HFF-Myc (cell line): ENCODE measurements around the gene OR10G7.
"Not testable (repeated sequence)": the region's sequence is repeated elsewhere in the genome, so short reads cannot be mapped to it uniquely, and the experiment has no call there.

Experiments used
- DNase-seq: peaks from one replicate; pipeline ENCODE4 v3.0.0-alpha.2; 2011; ENCODE audit warnings: low read depth; ENCODE audit errors: extremely low read depth
- H3K4me3 ChIP-seq: replicated peaks from 2 replicates; pipeline ENCODE4 v1.5.1; 2011; ENCODE audit warnings: low read depth, mild to moderate bottlenecking, control low read depth, low read length
- TF ChIP-seq, protein P1 (sequence below): IDR thresholded peaks from 2 replicates; pipeline ENCODE4 v1.5.1; 2012; ENCODE audit warnings: mild to moderate bottlenecking, low read depth, low read length, control low read depth; ENCODE audit errors: missing control alignments

The OR10G7 gene

DNA sequence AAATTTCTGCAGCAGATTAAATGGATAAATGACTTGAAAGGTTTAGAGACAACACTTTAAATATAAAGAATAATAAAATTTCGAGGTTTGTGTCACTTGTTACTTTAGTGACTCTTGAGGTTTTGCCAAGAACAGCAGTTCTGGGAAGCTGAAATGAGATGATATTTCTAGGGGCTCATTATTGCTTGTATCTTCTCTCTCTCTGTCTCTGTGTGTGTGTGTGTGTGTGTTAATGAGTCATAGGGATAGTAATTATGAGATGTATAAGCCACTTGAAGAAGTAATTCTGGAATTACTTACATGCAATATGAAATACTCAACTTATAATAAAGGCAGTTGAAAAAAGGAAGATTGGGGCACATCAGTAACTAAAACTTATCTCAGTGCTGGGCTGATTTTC is 9.6 kb upstream of the OR10G7 start:
- TF ChIP-seq, protein P1, sequence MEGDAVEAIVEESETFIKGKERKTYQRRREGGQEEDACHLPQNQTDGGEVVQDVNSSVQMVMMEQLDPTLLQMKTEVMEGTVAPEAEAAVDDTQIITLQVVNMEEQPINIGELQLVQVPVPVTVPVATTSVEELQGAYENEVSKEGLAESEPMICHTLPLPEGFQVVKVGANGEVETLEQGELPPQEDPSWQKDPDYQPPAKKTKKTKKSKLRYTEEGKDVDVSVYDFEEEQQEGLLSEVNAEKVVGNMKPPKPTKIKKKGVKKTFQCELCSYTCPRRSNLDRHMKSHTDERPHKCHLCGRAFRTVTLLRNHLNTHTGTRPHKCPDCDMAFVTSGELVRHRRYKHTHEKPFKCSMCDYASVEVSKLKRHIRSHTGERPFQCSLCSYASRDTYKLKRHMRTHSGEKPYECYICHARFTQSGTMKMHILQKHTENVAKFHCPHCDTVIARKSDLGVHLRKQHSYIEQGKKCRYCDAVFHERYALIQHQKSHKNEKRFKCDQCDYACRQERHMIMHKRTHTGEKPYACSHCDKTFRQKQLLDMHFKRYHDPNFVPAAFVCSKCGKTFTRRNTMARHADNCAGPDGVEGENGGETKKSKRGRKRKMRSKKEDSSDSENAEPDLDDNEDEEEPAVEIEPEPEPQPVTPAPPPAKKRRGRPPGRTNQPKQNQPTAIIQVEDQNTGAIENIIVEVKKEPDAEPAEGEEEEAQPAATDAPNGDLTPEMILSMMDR: no peak
- no peak overlapping the region for H3K4me3 ChIP-seq
- no peak for DNase-seq

DNA sequence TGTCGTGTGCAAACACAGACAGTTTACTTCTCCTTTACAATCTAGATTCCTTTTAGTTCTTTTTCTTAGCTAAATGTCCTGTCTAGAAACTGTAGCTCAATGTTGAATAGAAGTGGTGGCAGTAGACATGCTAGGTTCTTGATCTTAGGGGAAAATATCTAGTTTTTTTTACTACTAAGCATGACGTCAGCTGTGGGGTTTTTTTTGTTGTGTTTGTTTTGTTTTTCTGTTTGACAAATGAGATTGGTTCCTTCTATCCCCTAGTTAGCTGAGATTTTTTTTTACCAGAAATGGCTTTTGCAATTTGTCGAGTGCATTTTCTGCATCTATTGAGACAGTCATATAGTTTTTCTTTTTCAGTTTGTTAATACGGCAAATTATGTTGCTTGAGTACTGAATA is 2.3 kb upstream of the OR10G7 start:
- TF ChIP-seq, protein P1: no peak
- no peak for DNase-seq
- no peak overlapping the region for H3K4me3 ChIP-seq

DNA sequence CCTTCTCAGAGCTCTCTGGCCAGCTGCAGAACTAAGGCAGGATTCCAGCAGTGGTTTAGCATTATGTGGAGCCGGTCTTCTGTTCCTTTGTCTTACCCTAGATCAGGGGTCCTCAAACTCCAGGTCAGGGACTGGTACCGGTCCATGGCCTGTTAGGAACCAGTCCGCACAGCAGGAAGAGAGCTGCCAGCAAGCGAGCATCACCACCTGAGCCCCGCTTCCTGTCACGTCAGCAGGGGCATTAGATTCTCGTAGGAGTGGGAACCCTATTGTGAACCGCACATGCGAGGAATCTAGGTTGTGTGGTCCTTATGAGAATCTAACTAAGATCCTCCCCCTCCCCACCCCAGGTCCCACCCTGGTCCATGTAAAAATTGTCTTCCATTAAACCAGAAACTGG is 1.6 kb downstream of the OR10G7 start:
- TF ChIP-seq, protein P1: no peak
- no peak overlapping the region for H3K4me3 ChIP-seq
- DNase-seq: no peak

DNA sequence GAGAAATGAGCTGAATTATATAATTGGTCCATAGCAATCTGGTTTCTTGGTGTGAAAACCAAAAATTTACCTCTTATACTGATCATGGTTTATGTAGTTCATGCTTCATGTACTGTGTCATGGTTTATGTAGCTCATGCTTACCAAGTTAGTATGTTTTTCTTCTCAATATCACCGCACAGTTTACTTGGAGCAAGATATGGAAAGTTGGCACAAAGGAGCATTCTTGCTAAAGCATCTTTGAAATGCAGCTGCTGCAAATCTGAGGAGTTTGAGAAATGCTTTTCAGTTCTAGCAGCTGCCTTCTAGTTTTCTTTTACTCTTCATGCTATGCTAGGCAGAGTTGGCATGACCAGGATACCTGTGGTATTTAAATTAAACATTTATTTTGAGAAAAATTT is 4.5 kb downstream of the OR10G7 start:
- DNase-seq: no peak
- no peak overlapping the region for H3K4me3 ChIP-seq
- TF ChIP-seq, protein P1: no peak

DNA sequence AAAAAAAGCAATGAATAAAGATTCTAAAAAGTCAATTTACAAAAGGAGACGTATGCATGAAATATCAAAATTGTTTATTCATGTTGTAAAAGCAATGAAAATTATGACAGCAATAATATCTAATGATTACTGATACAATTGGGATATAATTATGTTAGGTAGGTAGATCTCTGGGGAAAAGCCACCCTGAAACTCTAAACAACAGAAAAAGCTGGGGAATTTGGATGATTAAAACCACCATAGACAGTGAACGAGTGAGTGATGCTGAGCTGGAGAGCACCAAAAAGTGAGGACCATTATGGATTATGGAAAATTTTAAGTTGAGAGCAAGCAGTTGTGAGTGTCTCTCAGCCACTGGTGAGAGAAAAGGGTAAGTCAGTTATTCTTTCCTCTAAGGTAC is 14.6 kb downstream of the OR10G7 start, which contains the start of gene OR10G8:
Gene OR10G8 (plus strand): TSS at position 301 of the 400 bp plus-strand sequence. CDS start 2,825 bp downstream, outside the sequence.
- no peak for DNase-seq
- no peak within 1 kb of the TSS for H3K4me3 ChIP-seq
- TF ChIP-seq, protein P1: no peak

DNA sequence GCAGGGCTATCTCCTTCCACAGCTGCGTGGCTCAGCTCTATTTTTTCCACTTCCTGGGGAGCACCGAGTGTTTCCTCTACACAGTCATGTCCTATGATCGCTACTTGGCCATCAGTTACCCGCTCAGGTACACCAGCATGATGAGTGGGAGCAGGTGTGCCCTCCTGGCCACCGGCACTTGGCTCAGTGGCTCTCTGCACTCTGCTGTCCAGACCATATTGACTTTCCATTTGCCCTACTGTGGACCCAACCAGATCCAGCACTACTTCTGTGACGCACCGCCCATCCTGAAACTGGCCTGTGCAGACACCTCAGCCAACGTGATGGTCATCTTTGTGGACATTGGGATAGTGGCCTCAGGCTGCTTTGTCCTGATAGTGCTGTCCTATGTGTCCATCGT is 25.3 kb downstream of the OR10G7 start:
- DNase-seq: not testable (repeated sequence)

DNA sequence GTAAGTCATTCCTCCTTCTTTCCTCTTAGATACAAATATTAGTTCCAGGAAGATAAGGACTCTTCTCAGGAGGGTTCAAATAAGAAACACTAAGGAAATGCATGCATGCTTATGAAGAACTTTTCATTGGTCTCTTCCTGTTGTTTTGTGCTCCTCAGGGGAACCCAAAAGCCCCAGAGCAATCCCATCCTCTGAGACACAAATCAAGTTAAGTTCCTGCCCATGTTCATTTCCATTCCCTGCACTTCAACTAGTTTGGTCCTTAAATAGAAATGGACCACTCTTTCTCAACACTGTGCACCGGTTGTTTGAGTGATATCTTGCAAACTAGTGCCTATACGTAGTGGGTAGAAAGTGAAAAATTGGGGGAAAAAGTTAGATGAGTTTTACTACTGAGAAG is 28.4 kb downstream of the OR10G7 start, which contains the start of gene OR10G4:
Gene OR10G4 (plus strand): TSS at position 301 of the 400 bp plus-strand sequence. CDS start 2,578 bp downstream, outside the sequence.
- H3K4me3 ChIP-seq: no peak within 1 kb of the TSS
- DNase-seq: no peak
- TF ChIP-seq, protein P1: no peak

More for the DNA sequence above, 25.3 kb downstream of the OR10G7 start:
- H3K4me3 ChIP-seq: not testable (repeated sequence)
